Raji (cell line): Measurements from ENCODE around the gene CYP8B1.

ENCODE experiments used
- POLR2A ChIP-seq: IDR thresholded peaks from 2 replicates; pipeline ENCODE4 v1.6.1; 2011; ENCODE audit warnings: low read depth, low read length, control low read depth; ENCODE audit not compliant: insufficient read depth

CYP8B1 gene, protein sequence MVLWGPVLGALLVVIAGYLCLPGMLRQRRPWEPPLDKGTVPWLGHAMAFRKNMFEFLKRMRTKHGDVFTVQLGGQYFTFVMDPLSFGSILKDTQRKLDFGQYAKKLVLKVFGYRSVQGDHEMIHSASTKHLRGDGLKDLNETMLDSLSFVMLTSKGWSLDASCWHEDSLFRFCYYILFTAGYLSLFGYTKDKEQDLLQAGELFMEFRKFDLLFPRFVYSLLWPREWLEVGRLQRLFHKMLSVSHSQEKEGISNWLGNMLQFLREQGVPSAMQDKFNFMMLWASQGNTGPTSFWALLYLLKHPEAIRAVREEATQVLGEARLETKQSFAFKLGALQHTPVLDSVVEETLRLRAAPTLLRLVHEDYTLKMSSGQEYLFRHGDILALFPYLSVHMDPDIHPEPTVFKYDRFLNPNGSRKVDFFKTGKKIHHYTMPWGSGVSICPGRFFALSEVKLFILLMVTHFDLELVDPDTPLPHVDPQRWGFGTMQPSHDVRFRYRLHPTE

DNA sequence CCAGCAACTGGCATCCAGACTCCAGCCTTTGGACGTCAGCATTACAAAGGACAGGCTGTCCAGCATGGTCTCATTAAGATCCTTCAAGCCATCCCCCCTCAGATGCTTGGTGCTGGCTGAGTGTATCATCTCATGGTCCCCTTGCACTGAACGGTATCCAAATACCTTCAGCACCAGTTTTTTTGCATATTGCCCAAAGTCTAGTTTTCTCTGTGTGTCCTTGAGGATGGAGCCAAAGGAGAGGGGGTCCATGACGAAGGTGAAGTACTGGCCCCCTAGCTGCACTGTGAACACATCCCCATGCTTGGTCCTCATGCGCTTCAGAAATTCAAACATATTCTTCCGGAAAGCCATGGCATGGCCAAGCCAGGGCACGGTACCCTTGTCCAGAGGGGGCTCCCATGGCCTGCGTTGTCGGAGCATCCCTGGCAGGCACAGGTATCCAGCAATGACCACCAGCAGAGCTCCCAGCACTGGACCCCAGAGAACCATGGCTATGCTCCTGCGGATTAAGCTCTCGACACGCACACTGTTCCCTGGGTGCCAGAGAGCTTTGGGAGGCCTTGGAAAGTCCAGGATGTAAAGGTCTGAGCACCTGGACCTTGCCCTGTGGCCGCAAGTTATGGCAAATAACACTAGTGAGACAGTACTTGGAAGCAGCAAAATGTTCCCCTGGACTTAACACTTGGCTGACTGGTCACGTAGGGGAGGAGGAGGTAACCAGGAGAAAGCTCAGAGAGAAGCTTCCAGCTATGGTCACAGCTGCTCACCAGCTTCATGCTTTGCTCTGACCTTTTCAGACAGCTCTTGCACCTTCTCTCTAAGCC lies at the start of gene CYP8B1:
Gene CYP8B1, minus strand, starts transcription at position 555 of the 827 bp plus-strand sequence. Its CDS starts 63 bp downstream, at position 492.
- TF ChIP-seq POLR2A, result no peak

DNA sequence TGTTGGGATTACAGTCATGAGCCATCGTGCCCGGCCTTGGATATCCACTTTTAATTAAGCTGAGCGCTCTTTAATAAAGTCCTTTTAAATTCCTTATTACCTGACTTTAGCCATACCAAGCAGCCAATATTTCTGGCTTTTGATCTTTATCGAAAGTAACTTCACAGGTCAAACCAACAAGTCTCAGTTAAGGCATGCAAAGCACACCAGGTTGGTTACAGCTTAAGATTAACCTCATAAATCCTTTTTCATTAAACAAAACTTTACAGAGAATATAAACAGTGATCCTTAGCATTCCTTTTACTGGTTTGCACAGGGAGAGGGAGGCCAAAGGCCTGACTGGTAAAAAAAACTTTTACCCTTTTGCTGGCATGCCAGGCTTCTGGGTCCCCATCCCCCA lies 47.9 kb upstream of the CYP8B1 start:
- no peak for TF ChIP-seq POLR2A

DNA sequence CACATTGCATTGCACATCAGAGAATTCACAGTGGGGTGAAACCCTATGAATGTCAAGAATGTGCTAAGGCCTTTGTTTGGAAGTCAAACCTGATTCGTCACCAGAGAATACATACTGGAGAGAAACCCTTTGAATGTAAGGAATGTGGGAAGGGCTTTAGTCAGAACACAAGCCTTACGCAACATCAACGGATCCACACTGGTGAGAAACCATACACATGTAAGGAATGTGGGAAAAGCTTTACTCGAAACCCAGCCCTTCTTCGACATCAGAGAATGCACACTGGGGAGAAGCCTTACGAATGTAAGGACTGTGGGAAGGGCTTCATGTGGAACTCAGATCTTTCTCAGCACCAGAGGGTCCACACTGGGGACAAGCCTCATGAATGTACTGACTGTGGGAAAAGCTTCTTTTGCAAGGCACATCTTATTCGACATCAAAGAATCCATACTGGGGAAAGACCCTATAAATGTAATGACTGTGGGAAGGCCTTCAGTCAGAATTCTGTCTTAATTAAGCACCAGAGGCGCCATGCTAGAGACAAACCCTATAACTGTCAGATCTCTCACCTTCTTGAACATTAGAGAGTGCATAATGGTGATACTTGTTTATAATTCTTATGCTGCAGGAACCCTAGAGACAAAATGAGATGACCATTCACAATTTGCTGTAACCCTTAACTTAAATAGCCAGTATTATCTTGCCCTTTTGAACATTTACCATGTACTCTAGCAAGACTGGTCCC lies 39.3 kb upstream of the CYP8B1 start:
- TF ChIP-seq POLR2A, result no peak

DNA sequence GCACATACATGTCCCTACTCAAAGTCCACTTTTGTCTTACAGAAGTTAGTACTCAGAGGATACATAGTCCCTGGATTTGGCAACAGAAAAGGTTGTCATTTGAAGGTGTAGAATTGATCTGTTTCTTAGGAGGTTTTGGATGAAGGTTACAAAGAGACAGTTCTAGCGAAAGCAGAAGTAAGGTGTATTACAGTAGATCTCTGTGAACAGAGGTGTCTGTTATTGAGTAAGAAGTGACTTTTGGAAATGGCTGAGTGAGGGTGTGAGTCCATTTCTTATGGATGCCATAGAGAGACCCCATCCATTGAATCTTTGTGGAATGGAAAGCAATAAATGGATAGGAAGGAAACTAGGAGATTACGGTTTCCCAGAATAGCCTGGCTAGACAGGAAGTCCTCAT lies 35.9 kb upstream of the CYP8B1 start:
- TF ChIP-seq POLR2A, result no peak

DNA sequence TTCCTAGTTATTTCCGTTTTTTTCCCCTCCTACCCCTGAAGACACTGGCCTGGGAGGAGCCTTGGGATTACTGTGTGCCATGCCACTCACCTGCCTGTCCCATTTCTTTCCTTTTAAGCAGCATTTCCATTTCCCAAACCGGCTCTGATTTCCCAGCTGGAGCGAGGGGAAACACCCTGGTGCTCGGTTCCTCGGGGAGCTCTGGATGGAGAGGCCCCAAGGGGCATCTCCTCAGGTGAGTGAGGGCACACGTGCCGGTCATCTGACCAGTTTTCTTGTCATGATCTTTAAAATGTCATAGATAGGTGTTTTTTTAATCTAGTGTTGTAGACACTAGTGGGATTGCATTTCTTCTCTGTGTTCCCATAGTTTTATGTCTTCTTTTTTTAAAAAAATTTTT lies 33.0 kb upstream of the CYP8B1 start:
- no peak for TF ChIP-seq POLR2A

DNA sequence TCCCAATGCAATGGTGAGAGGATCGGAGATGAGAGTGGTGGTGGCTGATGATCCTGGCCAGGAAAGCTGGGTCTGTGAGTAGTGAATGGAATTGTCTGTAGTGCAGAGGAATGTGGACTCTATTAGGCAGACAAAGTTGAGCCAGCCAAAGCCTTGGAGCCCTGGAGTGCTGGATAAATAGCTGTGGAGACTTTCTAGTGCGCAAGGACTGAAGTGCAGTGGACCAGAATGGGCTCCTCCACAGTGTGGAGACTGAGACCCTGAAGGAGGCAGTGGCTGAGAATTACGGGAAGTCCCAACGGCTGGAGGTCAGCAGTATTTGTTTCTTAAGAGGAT lies 31.1 kb upstream of the CYP8B1 start:
- TF ChIP-seq POLR2A, result no peak

DNA sequence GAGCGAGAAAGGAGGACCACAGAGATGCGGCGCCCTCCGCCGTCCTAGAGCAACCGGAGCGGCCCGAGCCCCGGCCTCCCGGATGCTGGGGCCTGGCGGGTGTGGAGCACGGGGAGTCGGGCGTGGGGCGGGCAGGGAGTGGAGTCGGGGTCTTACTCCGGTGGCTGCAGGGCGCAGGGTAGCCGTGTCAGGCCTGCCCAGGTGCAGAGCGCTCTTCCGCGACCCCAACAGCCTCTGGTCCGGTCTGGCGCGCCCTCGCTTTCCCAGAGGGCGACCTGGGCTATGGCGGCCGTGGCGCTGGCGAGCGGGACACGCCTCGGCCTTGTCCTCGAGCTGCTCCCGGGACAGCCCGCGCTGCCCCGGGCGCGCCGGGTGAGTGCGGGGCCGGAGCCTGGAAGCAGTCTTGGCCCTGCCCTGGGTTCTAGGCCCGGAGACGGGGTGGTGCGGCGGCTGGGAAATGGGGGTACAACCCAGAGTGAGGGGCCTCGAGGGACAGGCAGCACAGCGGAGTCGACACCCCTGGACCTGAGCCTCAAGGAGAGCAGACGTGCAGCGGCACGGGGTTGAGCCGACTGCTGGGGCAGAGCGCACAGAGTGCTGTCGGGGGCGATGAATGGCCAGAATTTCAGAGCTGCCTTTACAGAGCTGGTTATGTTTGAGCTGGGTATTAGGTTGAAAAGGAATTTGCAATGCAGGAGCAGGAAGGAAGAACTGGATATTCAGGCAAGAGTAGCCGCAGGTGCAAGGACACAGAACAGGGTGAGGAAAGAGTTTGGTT lies 30.6 kb upstream of the CYP8B1 start, which contains the start of gene ZNF662:
Gene ZNF662, plus strand, starts transcription at position 73 of the 778 bp plus-strand sequence. CDS start 1,973 bp downstream, outside the sequence.
- TF ChIP-seq POLR2A, result no peak

DNA sequence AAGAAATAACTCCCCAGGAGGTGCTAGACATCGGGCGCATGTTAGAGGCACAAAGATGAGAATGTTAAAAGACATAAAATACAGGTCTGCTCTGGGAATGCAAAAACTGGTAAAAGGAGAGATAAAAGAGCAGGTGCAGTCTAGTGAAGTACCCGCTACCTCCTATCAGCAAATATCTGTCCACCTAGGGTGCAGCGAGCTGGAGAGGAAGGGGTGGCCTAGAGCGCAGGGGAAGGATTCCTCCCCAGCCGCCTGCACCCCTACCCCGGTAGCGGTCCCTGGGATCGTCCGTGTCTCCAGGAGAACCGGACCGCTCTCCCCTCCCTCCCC lies 30.0 kb upstream of the CYP8B1 start:
- TF ChIP-seq POLR2A, result no peak

DNA sequence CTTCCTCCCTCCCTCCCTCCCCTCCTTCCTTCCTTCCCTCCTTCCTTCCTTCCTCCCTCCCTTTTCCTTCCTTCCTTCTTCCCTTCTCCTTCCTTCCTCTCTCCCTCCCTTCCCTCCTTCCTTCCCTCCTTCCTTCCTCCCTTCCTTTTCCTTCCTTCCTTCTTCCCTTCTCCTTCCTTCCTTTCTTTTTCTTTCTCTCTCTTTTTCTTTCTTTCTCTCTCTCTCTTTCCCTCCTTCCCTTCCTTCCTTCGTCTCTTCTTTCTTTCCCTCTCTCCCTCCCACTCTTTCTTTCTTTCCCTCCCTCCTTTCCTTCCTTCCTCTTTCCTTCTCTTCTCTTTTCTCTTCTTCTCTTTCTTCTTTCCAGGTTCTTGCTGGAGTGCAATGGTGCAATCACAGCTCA lies 28.4 kb upstream of the CYP8B1 start:
- TF ChIP-seq POLR2A, result no peak

DNA sequence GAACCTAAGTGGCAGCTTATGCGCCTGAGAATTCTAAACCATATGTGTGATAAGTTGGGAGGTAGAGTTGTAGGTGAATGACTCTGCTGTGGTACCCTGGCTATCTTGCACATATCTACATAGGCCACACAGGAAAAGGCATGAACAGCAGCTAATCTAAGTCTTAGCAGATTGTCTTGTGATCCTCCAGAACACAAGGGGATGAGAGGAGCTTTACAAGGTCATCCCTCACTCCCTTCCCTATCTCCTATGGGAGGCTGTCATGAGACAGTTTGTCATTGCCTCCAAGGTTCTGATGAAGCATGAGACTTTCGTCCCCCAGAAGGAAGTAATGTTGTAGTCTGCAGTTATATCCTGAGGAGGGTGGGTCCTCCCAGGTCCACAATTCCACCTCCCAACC lies 26.6 kb upstream of the CYP8B1 start:
- TF ChIP-seq POLR2A, result no peak

DNA sequence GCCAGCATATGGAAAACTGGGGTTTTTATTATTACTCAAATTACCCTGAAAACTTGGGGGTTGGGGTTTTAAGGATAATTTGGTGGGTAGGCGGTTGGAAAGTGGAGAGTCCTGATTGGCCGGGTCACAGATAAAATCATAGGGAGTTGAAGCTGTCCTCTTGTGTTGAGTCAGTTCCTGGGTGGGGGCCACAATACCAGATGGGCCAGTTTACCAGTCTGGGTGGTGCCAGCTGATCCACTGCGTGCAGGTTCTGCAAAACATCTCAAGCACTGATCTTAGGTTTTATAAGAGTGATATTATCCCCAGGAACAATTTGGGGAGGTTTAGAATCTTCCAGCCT lies 25.4 kb upstream of the CYP8B1 start:
- TF ChIP-seq POLR2A, result no peak

DNA sequence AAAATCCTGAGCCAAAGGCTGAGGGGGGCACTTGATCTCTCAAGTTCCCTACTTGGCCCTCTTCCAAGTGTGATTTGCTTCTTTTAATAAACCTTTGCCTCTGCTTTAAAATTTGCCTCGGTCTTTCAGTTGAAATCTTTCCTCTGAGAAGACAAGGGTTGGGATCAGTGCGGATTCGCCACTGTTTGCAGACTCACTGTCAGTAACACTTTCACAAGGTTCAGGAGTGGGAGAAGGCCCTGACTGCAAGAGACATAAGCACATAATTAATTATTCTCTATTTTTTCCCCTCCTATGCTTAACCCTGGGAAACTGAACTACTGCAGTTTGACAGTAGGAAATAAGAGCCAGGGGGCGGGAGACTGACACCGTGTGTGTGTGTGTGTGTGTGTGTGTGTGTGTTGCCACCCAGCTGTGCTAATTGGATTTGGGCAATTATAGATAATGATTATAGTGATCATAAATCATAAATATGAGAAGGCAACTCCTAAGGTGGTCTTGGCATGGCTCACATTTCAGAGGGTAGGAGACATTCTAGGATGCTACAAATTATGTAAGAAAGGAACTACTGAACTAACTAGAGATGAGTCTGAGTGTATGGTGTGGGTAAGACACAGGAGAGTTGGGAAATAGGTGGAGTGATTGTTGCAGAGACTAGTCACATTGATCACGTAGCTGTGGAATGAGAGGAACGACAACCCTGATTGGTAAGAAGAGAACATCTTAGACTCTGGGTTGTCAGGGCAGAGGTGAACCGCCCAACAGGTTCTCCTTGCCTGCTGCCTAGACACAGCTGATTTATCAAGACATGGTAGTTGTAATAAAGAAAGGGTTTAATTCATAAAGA lies 24.8 kb upstream of the CYP8B1 start:
- no peak for TF ChIP-seq POLR2A

DNA sequence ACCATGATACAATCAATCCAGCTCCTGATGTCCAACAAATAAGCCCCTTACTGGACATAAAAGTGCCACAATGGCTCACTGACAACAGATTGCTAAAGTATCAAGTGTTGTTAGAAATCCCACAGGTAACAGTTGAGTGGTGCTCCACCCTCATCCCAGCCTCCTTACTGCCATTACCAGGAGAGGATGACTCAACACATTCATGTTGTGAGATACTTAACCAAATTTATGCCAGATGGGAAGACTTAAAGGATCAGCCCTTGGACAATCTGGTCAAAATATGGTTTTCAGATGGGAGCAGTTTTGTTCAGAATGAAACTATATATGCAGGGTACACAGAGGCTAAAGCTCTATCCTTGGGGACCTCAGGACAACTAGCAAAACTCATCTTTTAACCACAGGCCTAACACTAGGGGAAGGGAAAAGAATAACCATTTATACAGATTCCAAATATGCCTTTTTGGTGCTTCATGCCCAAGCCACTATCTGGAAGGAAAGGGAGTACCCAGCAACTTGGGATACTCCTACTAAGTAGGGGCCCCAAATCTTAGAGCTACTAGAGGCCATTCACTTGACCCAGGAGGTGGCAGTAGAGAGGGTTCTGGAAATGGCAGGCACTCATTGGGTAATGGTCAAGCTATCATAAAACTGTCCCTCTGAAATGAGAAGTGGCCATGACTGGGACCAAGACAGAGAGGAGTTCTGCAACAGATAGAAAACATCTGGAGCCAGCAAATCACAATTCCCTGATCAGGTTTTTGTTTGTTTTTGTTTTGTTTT lies 23.4 kb upstream of the CYP8B1 start:
- no peak for TF ChIP-seq POLR2A
